ACC112 (cell line): ENCODE measurements around the gene CKAP4.

Experiments
- H2AFZ ChIP-seq: fragments of 200-600 bp; sonication (generic); one replicate; pipeline ENCODE4 v1.6.0; 2017; ENCODE audit warnings: antibody characterized with exemption, low read length; ENCODE audit not compliant: unreplicated experiment
- H3K27ac ChIP-seq: fragments of 200-600 bp; sonication (generic); 2 replicates; pipeline ENCODE4 v1.5.1; 2014; ENCODE audit warnings: low read depth, mild to moderate bottlenecking, antibody characterized with exemption, low read length, moderate library complexity
- H3K27me3 ChIP-seq: fragments of 200-600 bp; sonication (generic); 2 replicates; pipeline ENCODE4 v1.6.1; 2014; ENCODE audit warnings: mild to moderate bottlenecking, antibody characterized with exemption, low read length, moderate library complexity, mixed read lengths; ENCODE audit not compliant: insufficient read depth
- H3K36me3 ChIP-seq: fragments of 200-600 bp; sonication (generic); 2 replicates; pipeline ENCODE4 v1.6.1; 2016; ENCODE audit warnings: mild to moderate bottlenecking, antibody characterized with exemption, low read length, moderate library complexity, mixed read lengths; ENCODE audit not compliant: insufficient read depth
- H3K4me1 ChIP-seq: fragments of 200-600 bp; sonication (generic); one replicate; pipeline ENCODE4 v1.6.1; 2016; ENCODE audit warnings: low read length, mixed read lengths; ENCODE audit not compliant: insufficient read depth, unreplicated experiment, control insufficient read depth
- H3K4me3 ChIP-seq: fragments of 200-600 bp; sonication (generic); 2 replicates; pipeline ENCODE4 v1.5.1; 2014; ENCODE audit warnings: mild to moderate bottlenecking, low read depth, low read length
- H3K79me2 ChIP-seq: fragments of 200-600 bp; sonication (generic); one replicate; pipeline ENCODE4 v1.6.0; 2016; ENCODE audit warnings: low read length; ENCODE audit not compliant: control insufficient read depth, unreplicated experiment, insufficient read depth

Gene CKAP4

DNA sequence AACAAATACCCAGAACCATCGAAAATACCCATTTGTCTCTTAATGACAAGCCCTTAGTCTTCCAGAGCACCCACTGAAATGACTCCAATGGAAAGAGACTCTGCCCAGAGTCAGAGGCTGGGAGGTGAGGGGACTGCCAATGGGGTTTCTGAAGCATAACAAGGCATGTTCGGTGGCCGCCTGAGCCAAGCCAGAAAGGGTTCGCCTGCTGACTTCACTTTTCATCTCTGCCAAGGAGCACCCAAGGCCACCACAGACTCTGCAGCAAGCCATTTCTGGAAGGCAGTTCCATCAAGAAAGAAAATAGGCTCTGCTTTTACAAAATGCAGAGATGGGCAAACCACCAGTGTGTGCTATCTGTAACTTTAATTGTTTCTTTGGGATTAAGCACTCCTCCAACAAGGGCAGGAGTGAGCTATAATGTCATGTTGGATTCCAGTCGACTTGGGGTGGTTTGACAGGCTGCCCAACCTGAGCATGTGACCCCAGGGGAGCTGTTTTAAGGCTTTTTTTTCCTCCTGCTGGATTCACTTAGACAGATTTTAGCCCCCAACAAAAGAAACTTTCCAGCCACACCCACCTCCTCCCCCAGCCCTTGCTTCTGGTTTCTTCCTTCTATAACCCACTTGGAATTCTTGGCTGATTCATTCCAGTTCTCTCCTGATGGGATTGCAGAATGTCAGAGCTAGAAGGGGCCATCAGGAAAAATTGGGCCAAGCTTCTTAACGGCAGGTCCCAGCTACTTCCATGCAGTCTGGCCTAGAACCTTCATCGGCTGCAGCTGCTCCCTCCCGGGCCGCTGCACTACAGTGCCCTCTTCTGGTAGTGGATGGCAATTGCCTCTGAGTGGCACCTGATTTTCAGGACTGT, 24.1 kb downstream of the CKAP4 start:
- H3K27me3 ChIP-seq: peaks cover 19% of the 10 kb centered on the region
- H3K4me1 ChIP-seq: peaks cover 14% of the 10 kb centered on the region
- no peak overlapping the region for H3K4me3 ChIP-seq
- no peaks in the 10 kb centered on the region for H3K36me3 ChIP-seq
- H3K27ac ChIP-seq: no peak overlapping the region
- H3K79me2 ChIP-seq: no peaks in the 10 kb centered on the region
- no peak overlapping the region for H2AFZ ChIP-seq

DNA sequence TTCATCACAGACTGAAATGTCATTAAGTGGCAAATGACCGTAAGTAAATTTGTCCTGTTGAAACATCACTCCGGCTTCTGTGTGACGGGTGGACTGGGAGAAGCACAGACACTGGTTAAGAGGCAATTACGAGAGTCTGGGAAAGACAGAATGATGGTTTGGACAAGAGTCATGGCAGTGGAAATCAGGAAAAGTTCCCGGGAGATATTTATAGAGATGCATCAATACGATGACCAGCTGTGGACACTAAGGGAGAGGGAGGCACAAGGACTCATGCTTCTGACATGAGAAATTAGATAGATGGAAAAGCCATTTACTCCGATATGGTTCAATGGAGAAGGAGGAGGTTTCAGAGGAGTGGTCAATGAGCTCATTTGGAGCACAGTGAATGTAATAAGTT, 27.3 kb downstream of the CKAP4 start:
- Histone ChIP-seq H3K4me1 (no peaks in the 10 kb centered on the region), H3K27ac (no peak overlapping the region), H3K27me3 (peaks cover 44% of the 10 kb centered on the region), H3K79me2 (no peaks in the 10 kb centered on the region), H3K36me3 (no peaks in the 10 kb centered on the region), H3K4me3 (no peak overlapping the region), H2AFZ (no peak overlapping the region)

DNA sequence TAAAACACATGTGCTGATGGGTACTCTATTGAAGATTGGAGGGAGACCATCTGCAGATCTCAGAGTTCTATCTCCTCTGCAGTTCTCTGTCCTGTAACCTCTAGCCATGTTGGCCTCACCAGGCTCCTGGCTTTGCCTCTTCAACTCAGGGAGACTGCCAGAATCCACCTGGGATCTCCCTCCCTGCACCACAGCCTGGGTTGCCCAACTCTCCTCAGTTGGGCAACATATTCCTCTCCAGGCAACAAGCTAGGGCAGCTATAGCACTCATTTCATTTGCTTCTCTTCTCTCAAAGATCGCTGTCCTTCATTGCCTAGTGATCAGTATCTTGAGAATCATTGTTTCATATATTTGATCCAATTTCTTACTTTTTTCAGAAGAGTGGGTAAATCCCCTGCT, 28.8 kb downstream of the CKAP4 start:
- Histone ChIP-seq H3K79me2 (no peaks in the 10 kb centered on the region), H3K36me3 (no peaks in the 10 kb centered on the region), H3K4me1 (no peaks in the 10 kb centered on the region), H3K27ac (no peak overlapping the region), H3K27me3 (peaks cover 54% of the 10 kb centered on the region), H3K4me3 (no peak overlapping the region), H2AFZ (no peak overlapping the region)

DNA sequence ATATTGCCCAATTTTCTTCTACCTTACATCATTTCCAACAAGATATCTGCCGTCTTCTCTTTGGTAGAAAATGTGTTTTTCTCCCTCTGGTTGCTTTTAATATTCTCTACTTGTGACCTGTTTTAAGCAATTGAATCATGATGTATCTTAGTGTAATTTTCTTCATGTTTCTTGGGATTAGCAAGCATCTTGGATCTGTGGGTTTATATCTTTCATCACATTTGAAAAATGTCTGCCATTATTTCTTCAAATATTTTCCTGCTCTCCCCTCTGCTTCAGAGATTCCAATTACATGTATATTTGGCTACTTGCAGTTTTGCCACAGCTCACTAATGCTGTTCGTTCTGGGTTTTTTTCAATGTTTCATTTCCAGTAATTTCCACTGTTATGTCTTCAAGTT, 30.1 kb downstream of the CKAP4 start:
- no peak overlapping the region for H3K27ac ChIP-seq
- H3K4me3 ChIP-seq: no peak overlapping the region
- H2AFZ ChIP-seq: no peak overlapping the region
- no peaks in the 10 kb centered on the region for H3K36me3 ChIP-seq
- H3K79me2 ChIP-seq: no peaks in the 10 kb centered on the region
- H3K27me3 ChIP-seq: peaks cover 64% of the 10 kb centered on the region
- no peaks in the 10 kb centered on the region for H3K4me1 ChIP-seq

DNA sequence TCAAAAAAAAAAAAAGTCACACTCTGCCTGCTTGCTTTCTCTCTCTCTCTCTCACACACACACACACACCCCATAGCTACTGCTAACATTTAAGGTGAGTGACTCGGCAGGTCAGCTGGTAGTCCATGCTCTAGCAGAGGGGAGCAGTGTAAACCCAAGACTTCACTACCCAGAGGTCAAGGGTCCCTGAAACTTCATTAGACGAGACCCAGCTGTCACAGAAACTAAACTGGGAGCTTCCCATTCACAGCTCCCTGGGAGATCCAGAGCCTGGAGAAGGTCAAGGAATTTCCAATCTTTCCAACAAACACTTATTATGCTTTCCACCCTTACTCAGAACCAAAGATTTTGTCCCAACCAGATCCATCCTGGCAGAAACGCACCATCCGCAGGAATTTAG, 33.2 kb downstream of the CKAP4 start:
- H3K27me3 ChIP-seq: peaks cover 72% of the 10 kb centered on the region
- H3K27ac ChIP-seq: no peak overlapping the region
- H3K4me3 ChIP-seq: no peak overlapping the region
- no peaks in the 10 kb centered on the region for H3K4me1 ChIP-seq
- H3K79me2 ChIP-seq: no peaks in the 10 kb centered on the region
- H2AFZ ChIP-seq: no peak overlapping the region
- no peaks in the 10 kb centered on the region for H3K36me3 ChIP-seq

DNA sequence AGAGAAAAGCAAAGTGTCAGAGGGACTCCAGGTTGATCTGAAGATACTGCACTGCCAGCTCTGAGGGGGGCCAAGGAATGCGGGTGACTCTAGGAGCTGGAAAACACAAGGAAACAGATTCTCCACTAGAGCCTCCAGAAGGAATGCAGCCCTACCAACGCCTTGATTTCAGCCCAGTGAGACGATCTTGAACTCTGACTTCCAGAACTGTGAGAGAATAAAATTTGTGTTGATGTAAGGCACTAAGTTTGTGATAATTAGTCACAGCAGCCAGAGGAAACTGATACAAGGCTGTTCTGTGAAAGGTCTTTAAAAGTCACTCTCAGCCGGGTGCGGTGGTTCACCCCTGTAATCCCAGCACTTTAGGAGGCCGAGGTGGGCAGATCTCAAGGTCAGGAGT, 34.2 kb downstream of the CKAP4 start:
- H3K27ac ChIP-seq: no peak overlapping the region
- no peaks in the 10 kb centered on the region for H3K4me1 ChIP-seq
- peaks cover 72% of the 10 kb centered on the region for H3K27me3 ChIP-seq
- no peak overlapping the region for H3K4me3 ChIP-seq
- H3K36me3 ChIP-seq: no peaks in the 10 kb centered on the region
- no peak overlapping the region for H2AFZ ChIP-seq
- no peaks in the 10 kb centered on the region for H3K79me2 ChIP-seq

DNA sequence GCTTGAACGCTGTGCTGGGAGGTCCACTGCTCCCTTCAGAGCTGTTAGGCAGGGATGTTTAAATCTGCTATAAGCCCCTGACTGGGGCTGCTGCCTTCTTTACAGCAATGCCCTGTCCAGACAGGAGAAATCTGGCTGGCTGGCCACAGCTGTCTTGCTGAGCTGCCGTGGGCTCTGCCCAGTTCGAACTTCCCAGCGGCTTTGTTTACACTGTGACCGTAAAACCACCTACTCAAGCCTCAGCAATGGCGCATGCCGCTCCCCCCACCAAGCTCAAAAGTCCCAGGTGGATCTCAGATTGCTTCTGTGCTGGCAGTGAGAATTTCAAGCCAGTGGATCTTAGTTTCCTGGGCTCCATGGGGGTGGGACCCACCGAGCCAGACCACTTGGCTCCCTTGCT, 35.8 kb downstream of the CKAP4 start:
- Histone ChIP-seq H3K27me3 (peaks cover 60% of the 10 kb centered on the region), H3K4me3 (no peak overlapping the region), H3K27ac (no peak overlapping the region), H3K36me3 (no peaks in the 10 kb centered on the region), H3K4me1 (no peaks in the 10 kb centered on the region), H3K79me2 (no peaks in the 10 kb centered on the region), H2AFZ (no peak overlapping the region)

DNA sequence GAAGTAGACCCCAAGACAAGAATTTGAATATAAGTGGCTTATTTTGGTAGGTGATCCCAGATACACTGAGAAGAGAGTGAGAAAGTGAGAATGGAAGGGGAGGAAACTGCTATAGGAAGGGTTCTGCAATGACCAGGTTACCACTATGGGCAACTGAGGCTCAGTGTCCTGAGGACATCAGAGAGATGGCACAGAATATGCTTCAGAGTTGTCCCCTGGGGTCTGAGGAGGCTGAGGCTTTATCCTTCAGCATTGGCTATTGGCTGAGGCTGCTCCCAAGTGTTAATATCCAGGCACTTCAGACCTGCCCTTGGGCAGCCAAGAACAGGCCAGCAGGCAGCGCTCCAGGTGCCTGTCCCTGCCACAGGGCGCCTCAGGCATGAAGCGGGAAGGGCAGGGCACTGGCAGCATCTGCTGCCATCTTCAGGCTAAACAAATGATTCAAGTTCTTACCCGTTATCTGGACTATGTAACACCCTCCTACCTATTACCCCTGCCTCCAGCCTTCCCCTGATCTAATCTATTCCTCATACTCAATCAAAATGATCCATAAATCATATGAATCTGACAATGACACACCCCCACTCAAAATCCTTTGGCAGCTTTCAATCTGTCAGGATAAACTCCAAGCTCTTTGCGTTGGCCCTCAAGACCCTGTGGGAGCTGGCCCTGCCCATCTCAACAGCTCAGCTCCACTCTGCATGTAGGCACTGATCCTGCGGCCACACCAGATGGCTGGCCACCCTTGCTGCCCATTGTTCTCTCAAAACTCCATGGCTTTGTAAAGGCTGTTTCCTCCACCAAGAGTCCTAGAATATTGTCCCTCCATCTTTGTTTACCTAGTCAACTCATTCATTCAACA, 42.4 kb downstream of the CKAP4 start:
- peaks cover 16% of the 10 kb centered on the region; the same call in 1 of the 2 replicates for H3K27me3 ChIP-seq
- no peaks in the 10 kb centered on the region for H3K79me2 ChIP-seq
- no peak overlapping the region for H3K4me3 ChIP-seq
- no peaks in the 10 kb centered on the region for H3K36me3 ChIP-seq
- no peak overlapping the region for H3K27ac ChIP-seq
- no peaks in the 10 kb centered on the region for H3K4me1 ChIP-seq
- H2AFZ ChIP-seq: no peak overlapping the region

DNA sequence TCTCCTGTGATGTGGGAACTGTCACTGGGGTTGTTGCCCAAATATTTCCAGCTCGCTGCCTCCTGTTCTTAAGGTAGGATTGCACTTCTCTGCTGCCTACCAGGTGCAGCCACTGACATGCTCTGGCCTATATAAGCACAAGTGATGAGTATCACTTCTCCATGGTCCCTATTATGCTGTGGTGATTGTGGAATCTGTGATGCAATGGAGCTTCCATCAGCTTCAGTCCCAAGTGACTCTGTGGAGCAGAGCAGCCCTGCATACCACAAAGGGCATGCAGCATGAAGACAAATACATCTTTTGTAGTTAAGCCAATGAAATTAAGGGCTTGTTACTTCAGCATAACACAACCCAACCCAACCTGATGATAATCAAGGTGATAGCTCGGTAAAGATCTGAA, 43.5 kb downstream of the CKAP4 start:
- Histone ChIP-seq H3K4me3 (no peak overlapping the region), H3K36me3 (no peaks in the 10 kb centered on the region), H3K27me3 (peaks cover 13% of the 10 kb centered on the region; the same call in 1 of the 2 replicates), H3K27ac (no peak overlapping the region), H3K4me1 (no peaks in the 10 kb centered on the region), H3K79me2 (no peaks in the 10 kb centered on the region), H2AFZ (no peak overlapping the region)

DNA sequence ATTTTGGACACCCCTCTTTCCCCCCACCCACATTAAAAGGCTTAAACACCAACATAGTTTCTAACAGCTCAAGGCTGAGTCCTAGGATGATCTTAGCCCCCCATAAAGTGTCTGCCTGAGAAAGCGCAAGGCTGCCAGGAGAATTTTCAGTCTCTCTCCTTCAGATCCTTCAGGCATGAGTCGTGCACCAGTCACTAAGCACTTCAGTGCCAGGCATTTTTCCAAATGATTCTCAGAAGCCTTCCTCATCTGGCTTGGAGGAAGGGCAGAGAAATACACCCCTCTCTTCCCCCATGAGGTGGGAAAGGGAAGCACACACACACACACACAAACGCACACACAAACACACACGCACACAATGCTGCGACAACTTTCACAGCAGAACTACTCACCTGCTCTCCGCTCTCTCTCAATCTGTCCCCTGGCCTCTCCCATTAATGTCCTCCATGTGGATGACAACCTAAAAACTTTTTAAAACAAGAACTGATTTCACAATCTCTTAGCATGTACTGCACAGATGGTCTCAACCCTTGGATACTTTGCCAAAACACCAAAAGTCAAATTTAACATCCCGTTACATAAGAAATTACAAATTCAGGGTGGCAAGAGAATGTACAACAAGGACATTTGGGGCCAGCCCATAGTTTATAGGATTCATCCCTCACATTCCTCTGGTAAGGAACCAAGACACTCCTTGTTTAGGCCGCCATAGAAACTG, 49.8 kb downstream of the CKAP4 start:
- Histone ChIP-seq H3K4me1 (peaks cover 6% of the 10 kb centered on the region), H3K79me2 (no peaks in the 10 kb centered on the region), H3K4me3 (no peak overlapping the region), H3K27ac (no peak overlapping the region), H2AFZ (no peak overlapping the region), H3K27me3 (peaks cover 13% of the 10 kb centered on the region; the same call in 1 of the 2 replicates), H3K36me3 (no peaks in the 10 kb centered on the region)
